DND-41 (cell line): Measurements from ENCODE around the gene TARS1.

Experiments
- CTCF ChIP-seq: IDR thresholded peaks from 2 replicates; pipeline ENCODE4 v1.5.1; 2012; ENCODE audit warnings: borderline replicate concordance, low read length, moderate library complexity, mild to moderate bottlenecking; ENCODE audit not compliant: poor library complexity, severe bottlenecking; ENCODE audit errors: extremely low read depth
- EZH2 ChIP-seq: IDR thresholded peaks from 3 replicates; pipeline ENCODE4 v1.6.1; 2012; ENCODE audit warnings: borderline replicate concordance, low read depth, mild to moderate bottlenecking, moderate library complexity, low read length, inconsistent platforms; ENCODE audit not compliant: severe bottlenecking

GRCh38 chr5:33444542-33444941, 3.8 kb downstream of the TARS1 start:
- TF ChIP-seq CTCF = no peak
- TF ChIP-seq EZH2 = no peak
